Bronchial epithelial cell (primary cell): ENCODE measurements around the gene DUOX1. TPM values are rescaled to one million over a fixed set of nuclear protein-coding genes. Genes with fewer than 3 reads are reported as not detected.
"Not testable (repeated sequence)": the region's sequence is repeated elsewhere in the genome, so short reads cannot be mapped to it uniquely, and the experiment has no call there.

Experiments
- DNase-seq: peaks from one replicate; pipeline ENCODE4 v3.0.0-alpha.2; 2010; ENCODE audit warnings: low read depth
- FAIRE-seq: peaks from 2 replicates; lab custom pipeline; 2011; peaks lifted over from hg19 to GRCh38; lab: Jason Lieb, UNC
- H3K27me3 ChIP-seq: 2 replicates; pipeline ENCODE4 v1.5.1; 2011; ENCODE audit warnings: low read length; ENCODE audit not compliant: control insufficient read depth, insufficient read depth
- H3K36me3 ChIP-seq: 2 replicates; pipeline ENCODE4 v1.5.1; 2011; ENCODE audit warnings: low read length; ENCODE audit not compliant: control insufficient read depth, insufficient read depth
- H3K4me3 ChIP-seq: 2 replicates; pipeline ENCODE4 v1.5.1; 2011; ENCODE audit warnings: mild to moderate bottlenecking, low read depth, low read length, control low read depth
- CTCF ChIP-seq: IDR thresholded peaks from 2 replicates; pipeline ENCODE4 v1.5.1; 2011; ENCODE audit warnings: mild to moderate bottlenecking, moderate library complexity, low read length, control low read depth, inconsistent platforms; ENCODE audit not compliant: insufficient read depth, severe bottlenecking
- total RNA-seq: library from RNA; depleted of rRNA; stranded (reverse); fragments of >200 nt; gene quantifications from 2 replicates; pipeline ENCODE4 v1.2.1, GENCODE V29; 2014

DUOX1 gene
- total RNA-seq, 1 donor from 2014 or later: 13.2 TPM

- H3K27me3 ChIP-seq: no peaks in the 10 kb centered on the region
- no peak overlapping the region for H3K4me3 ChIP-seq
- no peak for DNase-seq
- no peak for TF ChIP-seq CTCF
- no peak for FAIRE-seq
- H3K36me3 ChIP-seq: no peaks in the 10 kb centered on the region
These were observed 28.7 kb upstream of the DUOX1 start for GRCh38 chr15:45100884-45101625.

GRCh38 chr15:45101749-45102148 lies 28.0 kb upstream of the DUOX1 start:
- FAIRE-seq (no peak), DNase-seq (no peak)
- TF ChIP-seq CTCF: no peak
- H3K27me3 ChIP-seq: no peaks in the 10 kb centered on the region
- no peaks in the 10 kb centered on the region for H3K36me3 ChIP-seq
- no peak overlapping the region for H3K4me3 ChIP-seq

DNA sequence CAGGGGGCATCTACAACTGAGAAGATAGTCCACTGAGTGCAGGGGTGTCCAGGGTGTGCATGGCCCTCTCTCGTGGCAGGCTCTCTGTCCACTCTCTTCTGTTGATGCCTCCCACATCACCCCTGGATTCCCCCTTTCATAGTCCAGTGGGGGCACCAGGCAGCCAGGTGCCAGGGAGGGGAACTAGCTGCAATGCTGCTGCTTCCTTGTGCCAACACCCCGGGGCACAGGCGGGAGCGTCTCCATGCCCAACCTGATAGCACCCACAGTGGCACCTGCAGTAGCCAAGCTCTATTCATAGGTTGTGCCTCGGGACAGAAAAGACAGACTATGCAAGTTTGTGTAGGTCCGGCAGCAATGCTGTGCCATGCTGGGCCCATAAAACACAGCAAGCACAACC lies 27.6 kb upstream of the DUOX1 start:
- Histone ChIP-seq H3K36me3 (no peaks in the 10 kb centered on the region), H3K4me3 (no peak overlapping the region), H3K27me3 (no peaks in the 10 kb centered on the region)
- DNase-seq (no peak), FAIRE-seq (no peak)
- no peak for TF ChIP-seq CTCF

- not testable (repeated sequence) for H3K4me3 ChIP-seq, FAIRE-seq, DNase-seq, H3K27me3 ChIP-seq, H3K36me3 ChIP-seq
These were observed 25.6 kb upstream of the DUOX1 start for GRCh38 chr15:45104170-45104569.

DNA sequence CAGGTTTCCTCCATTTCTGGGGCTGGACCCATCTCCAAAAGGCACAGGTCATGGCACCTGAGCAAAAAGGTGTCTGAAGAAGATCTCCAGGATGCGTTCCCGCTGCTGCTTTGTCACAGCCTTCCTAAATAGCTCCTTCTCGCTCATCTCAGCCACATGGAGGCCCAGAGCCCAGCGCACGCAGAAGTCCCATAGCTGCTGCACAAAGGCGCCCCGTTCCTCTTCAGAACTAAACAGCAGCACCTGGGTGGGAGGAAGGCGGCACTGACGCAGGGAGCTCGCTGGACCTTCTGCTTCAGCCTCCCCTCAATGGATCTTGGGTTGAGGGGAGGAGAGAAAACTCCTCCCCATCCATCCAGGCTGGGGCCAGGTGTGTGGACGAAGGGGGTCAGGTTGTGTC lies 24.2 kb upstream of the DUOX1 start:
- H3K36me3 ChIP-seq: no peaks in the 10 kb centered on the region
- no peak overlapping the region for H3K4me3 ChIP-seq
- DNase-seq: no peak
- no peak for TF ChIP-seq CTCF
- FAIRE-seq: no peak
- peaks cover 9% of the 10 kb centered on the region for H3K27me3 ChIP-seq

DNA sequence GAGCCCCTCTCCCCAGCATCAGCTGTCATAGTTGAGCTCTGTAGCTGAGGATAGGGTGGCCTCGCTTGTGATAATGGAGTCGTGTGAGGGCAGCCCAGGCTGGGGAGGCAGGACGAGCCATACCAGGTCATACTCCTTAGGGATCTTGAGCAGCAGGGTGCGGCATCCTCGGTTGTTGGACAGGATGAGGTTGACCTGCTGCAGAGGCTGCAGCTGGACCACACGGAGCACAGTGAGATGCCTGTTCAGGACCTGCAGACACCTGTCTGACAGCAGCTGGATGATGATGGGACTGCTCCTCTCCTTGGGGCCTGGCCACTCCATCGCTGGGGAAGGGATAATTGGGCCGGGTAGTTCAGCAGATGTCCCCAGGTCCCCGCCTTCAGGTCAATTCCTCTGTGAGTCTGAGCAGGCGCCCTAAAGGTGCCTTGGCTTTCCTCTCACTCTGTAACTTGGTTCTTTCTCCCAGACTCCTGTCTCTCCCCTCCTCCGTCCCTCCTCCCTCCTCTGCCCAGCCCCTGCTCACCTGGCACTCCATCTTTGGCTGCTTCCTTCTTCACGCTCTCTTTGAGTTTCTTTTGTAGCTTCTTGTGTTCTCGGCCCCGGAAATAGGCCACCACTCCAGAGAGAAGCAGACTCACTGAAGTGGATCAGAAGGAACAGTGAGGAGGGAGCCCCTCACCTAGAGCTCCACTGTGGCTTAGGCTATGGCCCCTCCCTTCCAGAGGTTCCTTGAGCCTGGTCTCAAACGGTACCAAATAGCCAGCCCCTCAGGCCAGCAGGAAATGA lies 23.6 kb upstream of the DUOX1 start:
- DNase-seq (no peak), FAIRE-seq (peak; percentile 77)
- Histone ChIP-seq H3K27me3 (peaks cover 11% of the 10 kb centered on the region), H3K4me3 (no peak overlapping the region), H3K36me3 (no peaks in the 10 kb centered on the region)
- no peak for TF ChIP-seq CTCF
